CD4-positive, alpha-beta memory T cell (primary cell): ENCODE data around the gene IRS1. TPM values are rescaled to one million over a fixed set of nuclear protein-coding genes. Genes with fewer than 3 reads are reported as not detected.
"Not testable (repeated sequence)": the region's sequence is repeated elsewhere in the genome, so short reads cannot be mapped to it uniquely, and the experiment has no call there.

Experiments
- CTCF ChIA-PET: fragments of 350-600 bp; sonication (Branson Sonifier 250); formaldehyde crosslinking; loops from one replicate; lab custom pipeline; 2021; ENCODE audit warnings: inconsistent platforms; ENCODE audit not compliant: partially characterized antibody; lab: Charles Lee
- POLR2A ChIA-PET: fragments of 350-600 bp; sonication (Branson Sonifier 250); formaldehyde crosslinking; loops from one replicate; lab custom pipeline; 2021; ENCODE audit not compliant: partially characterized antibody; lab: Charles Lee
- DNase-seq, 5 donors: peaks; one replicate each; pipeline versions ENCODE4 v3.0.0 to v3.0.0-alpha.2; 2020 to 2022; ENCODE audit warnings: mixed read lengths in 1 of 5
- H3K27ac ChIP-seq: one replicate; pipeline ENCODE4 v1.7.0; 2013; ENCODE audit warnings: low read depth, low read length
- H3K27me3 ChIP-seq: 2 replicates; pipeline ENCODE4 v1.7.0; 2013; ENCODE audit warnings: mild to moderate bottlenecking, low read length, moderate library complexity; ENCODE audit not compliant: insufficient read depth
- H3K36me3 ChIP-seq: 2 replicates; pipeline ENCODE4 v1.7.0; 2013; ENCODE audit warnings: mild to moderate bottlenecking, low read length, moderate library complexity; ENCODE audit not compliant: insufficient read depth
- H3K4me1 ChIP-seq: 2 replicates; pipeline ENCODE4 v1.7.0; 2013; ENCODE audit warnings: mild to moderate bottlenecking, low read length, moderate library complexity; ENCODE audit not compliant: insufficient read depth
- H3K4me3 ChIP-seq, 2 donors: one replicate each; pipeline ENCODE4 v1.7.0; 2013; ENCODE audit warnings: low read length in 2 of 2, mild to moderate bottlenecking in 1 of 2
- H3K9me3 ChIP-seq, 2 donors: one replicate each; pipeline ENCODE4 v1.7.0; 2013; ENCODE audit warnings: low read length in 2 of 2, control low read depth in 1 of 2; ENCODE audit not compliant: control insufficient read depth in 1 of 2
- H3K27ac Mint-ChIP-seq, 7 donors: one replicate each; pipeline ENCODE4 v1.8.0; 2020 to 2021; ENCODE audit warnings: mixed read lengths in 7 of 7, mild to moderate bottlenecking in 6 of 7, inconsistent platforms in 3 of 7, moderate library complexity in 3 of 7
- H3K27me3 Mint-ChIP-seq, 2 donors: one replicate each; pipeline ENCODE4 v1.8.0; 2020 to 2021; ENCODE audit warnings: mixed read lengths in 2 of 2
- H3K36me3 Mint-ChIP-seq, 2 donors: one replicate each; pipeline ENCODE4 v1.8.0; 2020 to 2021; ENCODE audit warnings: mixed read lengths in 2 of 2, inconsistent platforms in 1 of 2, mild to moderate bottlenecking in 1 of 2
- H3K4me1 Mint-ChIP-seq, 4 donors: one replicate each; pipeline ENCODE4 v1.8.0; 2020 to 2021; ENCODE audit warnings: mixed read lengths in 4 of 4, mild to moderate bottlenecking in 1 of 4
- H3K4me3 Mint-ChIP-seq, 8 donors: one replicate each; pipeline ENCODE4 v1.8.0; 2020 to 2021; ENCODE audit warnings: mixed read lengths in 8 of 8, mild to moderate bottlenecking in 7 of 8, moderate library complexity in 6 of 8, inconsistent platforms in 3 of 8
- H3K9me3 Mint-ChIP-seq, 8 donors: one replicate each; pipeline ENCODE4 v1.8.0; 2020 to 2021; ENCODE audit warnings: mixed read lengths in 8 of 8, mild to moderate bottlenecking in 5 of 8, inconsistent platforms in 3 of 8, moderate library complexity in 1 of 8
- intact Hi-C: fragments of 100-400 bp; cut with micrococcal nuclease; formaldehyde crosslinking; loops from one replicate; pipeline ENCODE4 v1.15.1; 2023
- polyA plus RNA-seq, 2 donors: library from polyadenylated mRNA; unstranded; fragments of 300-500 nt; fragmentation: Illumina TruSeq; gene quantifications; one replicate each; pipeline ENCODE4 v1.2.3, GENCODE V29; 2021
- total RNA-seq, 2 experiments: library from RNA; stranded (reverse); gene quantifications; one replicate each; pipeline ENCODE4 v1.2.3, GENCODE V29; 2021

The IRS1 gene
- total RNA-seq = 1 to 10 TPM; 2.2 to 2.4 TPM
- under 1 TPM; 0.02 to 0.03 TPM for polyA plus RNA-seq

- H3K27me3 Mint-ChIP-seq = peaks cover 4 to 11% of the 10 kb centered on the region in 2 donors
- Histone ChIP-seq H3K4me3 (peak within 1 kb of the TSS; percentile 29 to 66), H3K27me3 (no peaks in the 10 kb centered on the region), H3K27ac (peak within 1 kb of the TSS; percentile 1), H3K4me1 (peaks cover 22% of the 10 kb centered on the region), H3K9me3 (no peaks in the 10 kb centered on the region), H3K36me3 (no peaks in the 10 kb centered on the region)
- no peaks in the 10 kb centered on the region for H3K9me3 Mint-ChIP-seq
- peak; percentile 46 to 66 (median 50) for DNase-seq
- intact Hi-C loops = loop anchor here (1.0 to 2.0 kb wide), 3 partner anchors 8 to 37 kb away; partner anchors contain the start of gene RHBDD1
- ChIA-PET CTCF (interaction anchor here (0.8 to 6.3 kb wide), 13 partner anchors 9 to 909 kb away, joined by 3 to 59 read pairs (median 5); partner anchors contain the start of gene RHBDD1), POLR2A (interaction anchor here (0.6 to 2.5 kb wide), 5 partner anchors 9 to 664 kb away, joined by 3 to 22 read pairs (median 12); partner anchors contain the start of gene RHBDD1)
- peak within 1 kb of the TSS; percentile 84 to 90 (median 88) for H3K4me3 Mint-ChIP-seq
- no peaks in the 10 kb centered on the region for H3K36me3 Mint-ChIP-seq
- H3K27ac Mint-ChIP-seq = peak within 1 kb of the TSS in 4 of 7 donors; percentile 42 to 84 (median 62)
- H3K4me1 Mint-ChIP-seq = peaks cover 18 to 35% (median 24%) of the 10 kb centered on the region in 4 donors
These were observed at the start of gene IRS1 for GRCh38 chr2:226799211-226799975. Gene IRS1 (minus strand): TSS chr2:226799820. CDS start chr2:226798738, 1,082 bp downstream.

- intact Hi-C loops = no loop called here
- Mint-ChIP-seq H3K4me1 (peaks cover 2 to 13% (median 10%) of the 10 kb centered on the region in 4 donors), H3K27ac (no peak overlapping the region), H3K9me3 (no peaks in the 10 kb centered on the region), H3K36me3 (peaks cover 3 to 13% of the 10 kb centered on the region in 2 donors), H3K27me3 (no peaks in the 10 kb centered on the region), H3K4me3 (no peak overlapping the region)
- DNase-seq = no peak
- Histone ChIP-seq H3K4me3 (no peak overlapping the region), H3K4me1 (no peaks in the 10 kb centered on the region), H3K27ac (no peak overlapping the region), H3K27me3 (no peaks in the 10 kb centered on the region), H3K9me3 (no peaks in the 10 kb centered on the region), H3K36me3 (no peaks in the 10 kb centered on the region)
- POLR2A ChIA-PET = no interaction called here
- CTCF ChIA-PET = no interaction called here
These were observed 49.7 kb upstream of the IRS1 start for GRCh38 chr2:226849349-226849748.

GRCh38 chr2:226847511-226847910 is 47.9 kb upstream of the IRS1 start:
- CTCF ChIA-PET = no interaction called here
- H3K36me3 Mint-ChIP-seq = peaks cover 3 to 13% of the 10 kb centered on the region in 2 donors

DNA sequence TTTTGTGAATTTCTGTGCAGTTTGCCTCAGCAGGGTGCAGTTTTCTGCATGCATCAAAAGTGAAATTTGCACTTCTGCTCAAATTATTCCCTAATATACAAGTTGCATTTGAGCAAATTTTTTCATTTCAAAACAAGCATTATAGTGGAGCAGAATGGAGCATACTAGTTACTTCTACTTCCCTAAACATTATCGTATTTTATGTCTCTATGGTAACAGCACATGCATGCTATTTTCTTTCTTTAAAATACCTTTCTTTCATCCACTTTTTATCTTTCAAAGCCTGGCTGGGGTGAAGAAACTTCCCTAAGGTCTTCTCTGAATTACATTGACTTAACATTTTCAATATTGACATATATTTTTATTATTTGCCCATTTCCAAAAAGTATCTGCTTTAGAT is 47.5 kb upstream of the IRS1 start:
- Histone ChIP-seq H3K4me3 (no peak overlapping the region), H3K9me3 (no peaks in the 10 kb centered on the region), H3K27ac (no peak overlapping the region), H3K27me3 (no peaks in the 10 kb centered on the region), H3K4me1 (no peaks in the 10 kb centered on the region), H3K36me3 (no peaks in the 10 kb centered on the region)
- intact Hi-C loops = no loop called here
- Mint-ChIP-seq H3K4me3 (no peak overlapping the region), H3K27me3 (no peaks in the 10 kb centered on the region), H3K9me3 (no peaks in the 10 kb centered on the region), H3K4me1 (peaks cover 21 to 32% (median 25%) of the 10 kb centered on the region in 4 donors), H3K27ac (no peak overlapping the region), H3K36me3 (peaks cover 3 to 13% of the 10 kb centered on the region in 2 donors)
- POLR2A ChIA-PET = no interaction called here
- DNase-seq = no peak
- CTCF ChIA-PET = no interaction called here

More at GRCh38 chr2:226847511-226847910, 47.9 kb upstream of the IRS1 start:
- no peaks in the 10 kb centered on the region for H3K27me3 Mint-ChIP-seq
- Histone ChIP-seq H3K9me3 (no peaks in the 10 kb centered on the region), H3K27me3 (no peaks in the 10 kb centered on the region), H3K27ac (no peak overlapping the region), H3K4me3 (no peak overlapping the region), H3K36me3 (no peaks in the 10 kb centered on the region), H3K4me1 (no peaks in the 10 kb centered on the region)
- H3K27ac Mint-ChIP-seq = no peak overlapping the region
- H3K9me3 Mint-ChIP-seq = no peaks in the 10 kb centered on the region
- intact Hi-C loops = no loop called here
- peaks cover 19 to 28% (median 22%) of the 10 kb centered on the region in 4 donors for H3K4me1 Mint-ChIP-seq
- POLR2A ChIA-PET = no interaction called here
- no peak overlapping the region for H3K4me3 Mint-ChIP-seq
- DNase-seq = no peak

DNA sequence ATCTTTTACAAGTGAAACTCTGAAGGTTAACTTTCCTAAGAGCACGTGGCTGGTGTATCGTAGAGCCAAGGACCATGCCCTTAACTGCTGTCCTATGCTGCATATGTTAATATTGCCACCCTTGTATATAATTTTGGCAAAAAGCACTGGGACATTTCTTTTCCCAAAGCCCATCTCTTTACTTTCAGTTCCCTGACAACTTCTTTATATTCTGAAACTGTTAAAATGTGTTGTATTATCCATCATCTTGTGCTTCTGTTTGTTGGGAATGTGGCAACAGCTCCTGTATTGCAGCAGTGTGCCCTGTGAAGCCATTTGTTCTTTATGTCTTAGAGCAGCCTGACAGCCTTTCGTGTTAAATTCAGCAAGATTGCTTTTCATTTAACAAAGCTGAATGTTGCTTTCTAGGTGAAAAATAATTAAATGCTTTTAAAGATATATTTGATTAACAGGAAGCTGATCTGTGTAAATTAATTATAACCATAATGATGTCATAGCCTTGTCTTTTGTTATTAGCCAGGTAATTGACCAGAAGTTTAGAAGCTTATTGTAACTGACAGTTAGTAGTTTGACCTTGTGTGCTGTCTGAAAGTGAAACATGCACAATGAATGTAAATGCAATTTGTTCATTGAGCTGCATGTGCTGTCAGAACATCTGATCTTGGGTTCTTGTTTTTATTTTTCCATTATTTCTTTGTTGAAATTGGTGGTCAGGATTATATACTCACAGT is 45.9 kb upstream of the IRS1 start:
- Histone ChIP-seq H3K4me3 (no peak overlapping the region), H3K36me3 (no peaks in the 10 kb centered on the region), H3K4me1 (peaks cover 2% of the 10 kb centered on the region), H3K9me3 (no peaks in the 10 kb centered on the region), H3K27me3 (no peaks in the 10 kb centered on the region), H3K27ac (no peak overlapping the region)
- POLR2A ChIA-PET = no interaction called here
- CTCF ChIA-PET = no interaction called here
- H3K9me3 Mint-ChIP-seq = no peaks in the 10 kb centered on the region
- intact Hi-C loops = no loop called here
- peaks cover 0 to 3% of the 10 kb centered on the region in 2 donors for H3K36me3 Mint-ChIP-seq
- no peak overlapping the region for H3K4me3 Mint-ChIP-seq
- peaks cover 29 to 44% (median 32%) of the 10 kb centered on the region in 4 donors for H3K4me1 Mint-ChIP-seq
- DNase-seq = no peak
- no peaks in the 10 kb centered on the region for H3K27me3 Mint-ChIP-seq
- H3K27ac Mint-ChIP-seq = no peak overlapping the region

DNA sequence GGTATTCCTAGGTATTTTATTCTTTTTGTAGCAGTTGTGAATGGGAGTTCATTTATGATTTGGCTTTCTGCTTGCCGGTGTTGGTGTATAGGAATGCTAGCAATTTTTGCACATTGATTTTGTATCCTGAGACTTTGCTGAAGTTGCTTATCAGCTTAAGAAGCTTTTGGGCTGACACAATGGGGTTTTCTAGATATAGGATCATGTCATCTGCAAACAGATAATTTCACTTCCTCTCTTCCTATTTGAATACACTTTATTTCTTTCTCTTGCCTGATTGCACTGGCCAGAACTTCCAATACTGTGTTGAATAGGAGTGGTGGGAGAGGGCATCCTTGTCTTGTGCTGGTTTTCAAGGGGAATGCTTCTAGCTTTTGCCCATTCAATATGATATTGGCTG is 43.4 kb upstream of the IRS1 start:
- H3K27me3 Mint-ChIP-seq, H3K4me3 Mint-ChIP-seq, H3K36me3 Mint-ChIP-seq, CTCF ChIA-PET, H3K9me3 ChIP-seq, H3K9me3 Mint-ChIP-seq, H3K4me3 ChIP-seq, H3K27ac ChIP-seq, H3K27me3 ChIP-seq, intact Hi-C loops, DNase-seq, POLR2A ChIA-PET, H3K36me3 ChIP-seq: not testable (repeated sequence)
- peak overlapping the region in 1 of 7 donors; percentile 27 for H3K27ac Mint-ChIP-seq
- peaks cover 42 to 65% (median 55%) of the 10 kb centered on the region in 4 donors for H3K4me1 Mint-ChIP-seq
- H3K4me1 ChIP-seq = peaks cover 28% of the 10 kb centered on the region

GRCh38 chr2:226839951-226840350 is 40.3 kb upstream of the IRS1 start:
- intact Hi-C loops = loop anchor here (5.0 to 10.0 kb wide), 3 partner anchors 188 to 1895 kb away; partner anchors contain the start of gene AGFG1
- Mint-ChIP-seq H3K27ac (peak overlapping the region; percentile 93 to 100 (median 97)), H3K4me1 (peaks cover 50 to 90% (median 69%) of the 10 kb centered on the region in 4 donors), H3K4me3 (peak overlapping the region; percentile 33 to 98 (median 76)), H3K9me3 (no peaks in the 10 kb centered on the region), H3K27me3 (no peaks in the 10 kb centered on the region), H3K36me3 (peaks cover 0 to 11% of the 10 kb centered on the region in 2 donors)
- H3K36me3 ChIP-seq = no peaks in the 10 kb centered on the region
- H3K4me3 ChIP-seq = no peak overlapping the region
- no peaks in the 10 kb centered on the region for H3K27me3 ChIP-seq
- DNase-seq = no peak
- peak overlapping the region; percentile 98 for H3K27ac ChIP-seq
- ChIA-PET POLR2A (interaction anchor here (1.1 kb wide), 1 partner anchor 9 kb away, joined by 3 read pairs; no protein-coding TSS in a partner anchor), CTCF (interaction anchor here (2.1 kb wide), 1 partner anchor 39 kb away, joined by 15 read pairs; the partner anchor contains the start of gene IRS1)
- peaks cover 44% of the 10 kb centered on the region for H3K4me1 ChIP-seq
- H3K9me3 ChIP-seq = no peaks in the 10 kb centered on the region
